Thyroid gland (tissue), 4 donors: ENCODE data around the gene PCDHA12.

Source experiments
- POLR2A ChIP-seq, 2 donors: fragments of 450-650 bp; IDR thresholded peaks; one replicate each; pipeline ENCODE4 v1.6.1; 2017; ENCODE audit warnings: antibody characterized with exemption in 2 of 2, mild to moderate bottlenecking in 2 of 2, moderate library complexity in 1 of 2
- TF ChIP-seq, protein P1 (sequence below), 6 experiments: fragments of 200-600 bp in 3 of 6; fragments of 450-650 bp in 3 of 6; sonication (generic) in 3 of 6; IDR thresholded peaks; one replicate each; pipeline ENCODE4 v1.5.1; 2016 to 2019; ENCODE audit warnings: antibody characterized with exemption in 6 of 6, mild to moderate bottlenecking in 2 of 6, inconsistent platforms in 1 of 6, moderate library complexity in 1 of 6

- TF ChIP-seq, protein P1, sequence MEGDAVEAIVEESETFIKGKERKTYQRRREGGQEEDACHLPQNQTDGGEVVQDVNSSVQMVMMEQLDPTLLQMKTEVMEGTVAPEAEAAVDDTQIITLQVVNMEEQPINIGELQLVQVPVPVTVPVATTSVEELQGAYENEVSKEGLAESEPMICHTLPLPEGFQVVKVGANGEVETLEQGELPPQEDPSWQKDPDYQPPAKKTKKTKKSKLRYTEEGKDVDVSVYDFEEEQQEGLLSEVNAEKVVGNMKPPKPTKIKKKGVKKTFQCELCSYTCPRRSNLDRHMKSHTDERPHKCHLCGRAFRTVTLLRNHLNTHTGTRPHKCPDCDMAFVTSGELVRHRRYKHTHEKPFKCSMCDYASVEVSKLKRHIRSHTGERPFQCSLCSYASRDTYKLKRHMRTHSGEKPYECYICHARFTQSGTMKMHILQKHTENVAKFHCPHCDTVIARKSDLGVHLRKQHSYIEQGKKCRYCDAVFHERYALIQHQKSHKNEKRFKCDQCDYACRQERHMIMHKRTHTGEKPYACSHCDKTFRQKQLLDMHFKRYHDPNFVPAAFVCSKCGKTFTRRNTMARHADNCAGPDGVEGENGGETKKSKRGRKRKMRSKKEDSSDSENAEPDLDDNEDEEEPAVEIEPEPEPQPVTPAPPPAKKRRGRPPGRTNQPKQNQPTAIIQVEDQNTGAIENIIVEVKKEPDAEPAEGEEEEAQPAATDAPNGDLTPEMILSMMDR (IDR thresholded peaks at IDR 0.05) = no peak
- TF ChIP-seq POLR2A (IDR thresholded peaks at IDR 0.05) = no peak
Observed at GRCh38 chr5:140842798-140843733, 32.0 kb upstream of the PCDHA12 start.
